ENCODE measurements around the gene CTSH. TPM values are rescaled to one million over a fixed set of nuclear protein-coding genes. Genes with fewer than 3 reads are reported as not detected.
"Not testable (repeated sequence)": the region's sequence is repeated elsewhere in the genome, so short reads cannot be mapped to it uniquely, and the experiment has no call there.

CTSH gene
- total RNA-seq, 2 donors from 2014 or later: 107 to 145 TPM

DNA sequence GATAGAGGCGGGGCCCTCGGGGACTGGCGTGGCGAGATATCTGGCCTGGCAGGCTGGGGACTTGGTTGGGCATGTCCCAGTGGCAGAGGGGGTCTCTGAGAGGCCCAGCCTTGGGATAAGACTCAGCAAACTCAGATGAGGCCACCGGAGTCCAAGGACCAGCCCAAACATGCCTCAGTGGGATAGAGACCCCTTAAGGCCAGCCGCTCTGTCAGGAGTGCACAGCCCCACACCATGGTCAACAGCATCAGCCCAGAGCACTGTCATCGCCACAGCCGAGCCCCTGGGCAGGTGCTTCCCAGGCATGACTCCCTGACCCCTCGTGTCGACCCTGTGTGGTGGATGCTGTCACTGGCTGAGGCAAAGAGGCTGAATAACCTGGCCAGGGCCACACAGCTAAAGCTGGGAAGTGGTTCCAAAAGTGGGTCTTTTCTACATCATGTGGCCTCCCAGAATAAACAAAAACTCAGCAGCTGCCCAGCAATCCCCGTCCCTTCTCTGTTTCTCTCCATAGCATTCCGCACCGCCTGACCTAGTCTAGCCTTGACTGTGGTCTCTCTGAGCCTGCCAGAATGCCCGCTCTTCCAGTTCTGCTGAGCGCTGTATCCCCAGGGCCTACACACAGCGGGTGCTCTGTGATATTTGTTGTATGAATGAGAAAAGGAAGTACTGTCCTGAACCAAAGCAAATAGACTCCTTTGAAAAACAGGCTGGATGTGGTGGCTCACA, 15.1 kb downstream of the CTSH start:
- no peak for ATAC-seq
- 91 to 93% methylated on average over 11 to 16 of the region's 16 CpGs for WGBS, 2 donors
- intact Hi-C loops (cut with DNase I): no loop called here

DNA sequence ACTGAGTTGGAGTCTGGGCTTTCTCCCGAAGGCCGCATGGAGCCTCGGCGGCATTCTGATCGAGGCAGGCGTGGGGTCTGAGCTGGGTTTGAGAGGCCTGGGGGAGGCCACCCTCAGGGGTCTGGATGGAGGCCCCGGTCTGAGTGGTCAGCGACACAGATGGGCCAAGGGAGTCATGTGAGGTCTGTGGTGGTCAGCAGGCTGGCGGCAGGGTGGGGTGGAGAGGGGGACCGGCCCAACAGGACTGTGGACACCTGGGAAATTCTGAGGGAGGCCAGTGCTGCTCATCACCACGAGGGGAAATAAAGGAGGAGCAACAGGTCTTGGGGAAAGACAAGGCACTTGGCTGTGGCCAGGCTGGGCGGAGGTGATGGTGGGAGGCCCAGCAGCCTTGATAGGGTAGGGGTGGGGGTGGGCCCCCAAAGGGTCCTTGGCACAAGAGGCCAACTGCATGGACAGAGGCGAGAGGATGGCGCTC, 16.2 kb downstream of the CTSH start:
- intact Hi-C loops (cut with DNase I): no loop called here
- Histone ChIP-seq H3K36me3 (replicated peaks in 1 of 2; ENCODE audit: insufficient read depth in 1 of 2, low read depth in 2 of 2) (peaks cover 0 to 5% of the 10 kb centered on the region in 2 donors), H3K9me3 (no peaks in the 10 kb centered on the region), H3K4me1 (no peaks in the 10 kb centered on the region), H3K4me3 (no peak overlapping the region), H3K27me3 (no peaks in the 10 kb centered on the region), H3K27ac (no peak overlapping the region)
- TF ChIP-seq POLR2A (IDR thresholded peaks at IDR 0.05): no peak
- TF ChIP-seq, protein P1, sequence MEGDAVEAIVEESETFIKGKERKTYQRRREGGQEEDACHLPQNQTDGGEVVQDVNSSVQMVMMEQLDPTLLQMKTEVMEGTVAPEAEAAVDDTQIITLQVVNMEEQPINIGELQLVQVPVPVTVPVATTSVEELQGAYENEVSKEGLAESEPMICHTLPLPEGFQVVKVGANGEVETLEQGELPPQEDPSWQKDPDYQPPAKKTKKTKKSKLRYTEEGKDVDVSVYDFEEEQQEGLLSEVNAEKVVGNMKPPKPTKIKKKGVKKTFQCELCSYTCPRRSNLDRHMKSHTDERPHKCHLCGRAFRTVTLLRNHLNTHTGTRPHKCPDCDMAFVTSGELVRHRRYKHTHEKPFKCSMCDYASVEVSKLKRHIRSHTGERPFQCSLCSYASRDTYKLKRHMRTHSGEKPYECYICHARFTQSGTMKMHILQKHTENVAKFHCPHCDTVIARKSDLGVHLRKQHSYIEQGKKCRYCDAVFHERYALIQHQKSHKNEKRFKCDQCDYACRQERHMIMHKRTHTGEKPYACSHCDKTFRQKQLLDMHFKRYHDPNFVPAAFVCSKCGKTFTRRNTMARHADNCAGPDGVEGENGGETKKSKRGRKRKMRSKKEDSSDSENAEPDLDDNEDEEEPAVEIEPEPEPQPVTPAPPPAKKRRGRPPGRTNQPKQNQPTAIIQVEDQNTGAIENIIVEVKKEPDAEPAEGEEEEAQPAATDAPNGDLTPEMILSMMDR (IDR thresholded peaks at IDR 0.05): no peak
- ATAC-seq (no peak), DNase-seq (no peak)
- 91 to 94% methylated on average over 13 to 14 of the region's 14 CpGs for WGBS, 2 donors

More for the DNA sequence above, 15.1 kb downstream of the CTSH start:
- Histone ChIP-seq H3K9me3 (no peaks in the 10 kb centered on the region), H3K36me3 (replicated peaks in 1 of 2; ENCODE audit: insufficient read depth in 1 of 2, low read depth in 2 of 2) (peaks cover 0 to 14% of the 10 kb centered on the region in 2 donors), H3K27me3 (no peaks in the 10 kb centered on the region), H3K27ac (no peak overlapping the region), H3K4me1 (no peaks in the 10 kb centered on the region), H3K4me3 (no peak overlapping the region)
- DNase-seq: no peak
- TF ChIP-seq, protein P1 (IDR thresholded peaks at IDR 0.05): no peak
- no peak for TF ChIP-seq POLR2A (IDR thresholded peaks at IDR 0.05)

DNA sequence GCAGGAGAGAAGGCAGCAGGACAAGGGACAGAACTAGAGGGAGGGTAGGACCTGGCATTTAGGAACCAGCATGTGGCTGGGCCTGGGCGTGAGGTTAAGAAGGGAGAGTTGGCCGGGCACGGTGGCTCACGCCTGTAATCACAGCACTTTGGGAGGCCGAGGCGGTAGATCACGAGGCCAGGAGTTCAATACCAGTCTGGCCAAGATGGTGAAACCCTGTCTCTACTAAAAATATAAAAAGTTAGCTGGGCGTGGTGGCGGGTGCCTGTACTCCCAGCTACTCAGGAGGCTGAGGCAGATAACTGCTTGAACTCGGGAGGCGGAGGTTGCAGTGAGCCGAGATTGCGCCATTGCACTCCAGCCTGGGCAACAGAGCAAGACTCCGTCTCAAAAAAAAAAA, 16.7 kb downstream of the CTSH start:
- WGBS, 2 donors: 81 to 97% methylated on average over 9 of the region's 14 CpGs
- H3K27ac ChIP-seq; H3K36me3 ChIP-seq (replicated peaks in 1 of 2; ENCODE audit: insufficient read depth in 1 of 2, low read depth in 2 of 2); H3K4me1 ChIP-seq; intact Hi-C loops (cut with DNase I); DNase-seq; H3K27me3 ChIP-seq; H3K4me3 ChIP-seq; ATAC-seq; H3K9me3 ChIP-seq: not testable (repeated sequence)

DNA sequence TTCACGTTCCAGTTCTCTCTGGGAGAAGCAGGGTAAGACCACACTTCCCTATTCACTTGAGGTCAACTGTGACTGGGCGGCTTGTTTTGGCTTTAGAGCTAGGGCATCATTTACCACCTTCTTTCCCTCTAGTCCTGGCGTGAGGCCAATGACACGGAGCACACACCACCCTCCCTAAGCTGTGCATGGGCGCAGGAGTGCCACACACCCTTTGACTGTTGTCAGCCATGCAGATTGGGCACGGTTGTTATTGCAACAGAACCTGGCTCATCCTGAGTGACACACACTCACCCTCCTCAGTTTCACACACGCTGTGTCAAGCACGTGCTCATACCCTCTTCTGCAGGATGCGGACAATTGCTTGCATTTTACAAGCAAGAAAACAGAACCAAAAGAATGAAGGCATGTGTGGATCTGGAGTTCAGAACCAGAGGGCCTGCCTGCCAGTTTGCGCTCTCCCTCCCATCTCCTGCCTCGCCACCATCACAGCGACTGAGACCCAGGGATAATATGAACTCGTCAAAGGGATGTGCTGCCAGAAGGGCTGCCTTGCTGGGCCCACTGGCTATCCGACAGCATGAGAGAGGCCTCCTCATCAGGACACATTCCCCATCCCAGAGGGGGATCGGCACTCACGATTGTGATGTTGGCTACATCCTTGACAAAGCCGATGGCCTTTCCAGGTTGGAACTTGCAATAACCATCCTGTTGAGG, 17.6 kb downstream of the CTSH start:
- H3K9me3 ChIP-seq: no peaks in the 10 kb centered on the region
- intact Hi-C loops (cut with DNase I): no loop called here
- H3K27me3 ChIP-seq: no peaks in the 10 kb centered on the region
- TF ChIP-seq, protein P1 (IDR thresholded peaks at IDR 0.05): no peak
- no peak for TF ChIP-seq POLR2A (IDR thresholded peaks at IDR 0.05)
- H3K36me3 ChIP-seq (replicated peaks in 1 of 2; ENCODE audit: insufficient read depth in 1 of 2, low read depth in 2 of 2): peaks cover 0 to 7% of the 10 kb centered on the region in 2 donors
- DNase-seq: peak in 1 of 4 donors; percentile 40
- H3K4me1 ChIP-seq: no peaks in the 10 kb centered on the region
- no peak for ATAC-seq
- 86% methylated on average over 16 to 17 of the region's 17 CpGs for WGBS, 2 donors
- H3K27ac ChIP-seq: no peak overlapping the region
- H3K4me3 ChIP-seq: no peak overlapping the region

DNA sequence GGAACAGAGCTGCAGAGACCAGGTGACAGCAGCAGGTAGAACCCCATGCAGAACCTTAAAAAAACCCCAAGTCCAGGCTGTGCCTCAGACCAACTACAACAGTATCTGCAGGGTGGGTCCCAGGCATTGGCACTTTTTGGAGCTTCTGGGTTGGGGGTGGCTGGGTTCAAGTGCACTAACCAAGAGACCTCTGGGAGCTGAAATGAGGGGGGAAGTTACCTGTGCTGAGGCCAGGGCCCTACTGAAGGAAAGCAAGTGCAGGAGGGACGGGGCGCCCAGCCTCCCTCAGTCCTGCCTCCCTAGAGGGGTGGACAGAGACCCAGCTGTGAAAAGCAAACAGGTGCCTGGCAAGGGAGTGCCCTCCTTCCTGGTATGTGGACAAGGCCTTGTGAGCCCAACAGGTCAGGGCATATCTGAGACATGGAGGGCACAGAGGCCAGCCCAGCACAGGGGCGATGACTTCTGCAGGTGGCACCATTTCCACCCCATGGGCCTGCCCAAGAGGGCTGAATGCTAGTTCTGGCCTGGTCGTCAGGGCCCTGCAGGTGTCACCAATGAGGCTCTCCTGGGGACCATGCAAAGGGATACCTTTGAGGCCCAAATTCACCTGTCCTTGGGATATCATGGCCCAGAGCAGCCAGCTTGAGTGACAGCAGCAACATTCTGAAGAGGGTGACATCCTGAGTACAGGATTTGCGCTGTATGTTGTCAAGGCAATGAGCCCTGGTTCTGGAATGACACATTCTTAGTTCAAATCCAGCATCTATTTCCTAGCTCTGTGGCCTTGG, 18.7 kb downstream of the CTSH start:
- ATAC-seq: no peak
- Histone ChIP-seq H3K27me3 (no peaks in the 10 kb centered on the region), H3K4me1 (no peaks in the 10 kb centered on the region), H3K36me3 (replicated peaks in 1 of 2; ENCODE audit: insufficient read depth in 1 of 2, low read depth in 2 of 2) (peaks cover 0 to 18% of the 10 kb centered on the region in 2 donors), H3K27ac (no peak overlapping the region), H3K9me3 (no peaks in the 10 kb centered on the region), H3K4me3 (no peak overlapping the region)
- WGBS, 2 donors: 81 to 90% methylated on average over 5 of the region's 5 CpGs
- DNase-seq: no peak
- TF ChIP-seq POLR2A (IDR thresholded peaks at IDR 0.05): no peak
- TF ChIP-seq, protein P1 (IDR thresholded peaks at IDR 0.05): peak in 1 of 7 experiments; percentile 10
- intact Hi-C loops (cut with DNase I): no loop called here
